Measurements from ENCODE around the gene DHRS7B.
"Not testable (repeated sequence)": the region's sequence is repeated elsewhere in the genome, so short reads cannot be mapped to it uniquely, and the experiment has no call there.

Gene DHRS7B, protein sequence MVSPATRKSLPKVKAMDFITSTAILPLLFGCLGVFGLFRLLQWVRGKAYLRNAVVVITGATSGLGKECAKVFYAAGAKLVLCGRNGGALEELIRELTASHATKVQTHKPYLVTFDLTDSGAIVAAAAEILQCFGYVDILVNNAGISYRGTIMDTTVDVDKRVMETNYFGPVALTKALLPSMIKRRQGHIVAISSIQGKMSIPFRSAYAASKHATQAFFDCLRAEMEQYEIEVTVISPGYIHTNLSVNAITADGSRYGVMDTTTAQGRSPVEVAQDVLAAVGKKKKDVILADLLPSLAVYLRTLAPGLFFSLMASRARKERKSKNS

GRCh38 chr17:21126645-21127508 lies at the start of gene DHRS7B:
TSS of gene DHRS7B (plus strand) at chr17:21126964. CDS start at chr17:21126972, 8 bp downstream.
- peak; percentile 99 for DNase-seq

GRCh38 chr17:21077281-21077680 lies 49.5 kb upstream of the DHRS7B start:
- no peak for DNase-seq

- no peak for DNase-seq
Measured at GRCh38 chr17:21078016-21078780, 48.6 kb upstream of the DHRS7B start.

DNA sequence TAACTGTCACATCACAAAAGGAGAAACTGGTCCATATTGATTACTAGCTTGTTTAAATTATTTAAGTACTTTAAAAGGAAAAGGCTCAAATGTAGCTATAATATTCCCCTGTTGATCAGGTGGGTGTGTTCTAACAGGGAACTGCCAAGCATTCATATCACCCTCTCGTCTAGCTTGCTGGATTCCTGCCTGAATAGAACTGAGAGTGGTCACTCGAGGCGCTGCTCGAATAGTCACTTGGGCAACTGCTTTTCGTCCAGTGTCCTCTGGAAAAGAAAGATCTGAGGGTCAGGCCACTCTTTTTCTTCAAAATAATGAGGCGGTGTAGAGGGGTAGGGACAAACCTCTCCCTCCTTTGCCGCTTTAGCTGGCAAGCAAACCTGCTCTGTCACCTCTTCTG lies 47.6 kb upstream of the DHRS7B start:
- DNase-seq, result no peak

DNA sequence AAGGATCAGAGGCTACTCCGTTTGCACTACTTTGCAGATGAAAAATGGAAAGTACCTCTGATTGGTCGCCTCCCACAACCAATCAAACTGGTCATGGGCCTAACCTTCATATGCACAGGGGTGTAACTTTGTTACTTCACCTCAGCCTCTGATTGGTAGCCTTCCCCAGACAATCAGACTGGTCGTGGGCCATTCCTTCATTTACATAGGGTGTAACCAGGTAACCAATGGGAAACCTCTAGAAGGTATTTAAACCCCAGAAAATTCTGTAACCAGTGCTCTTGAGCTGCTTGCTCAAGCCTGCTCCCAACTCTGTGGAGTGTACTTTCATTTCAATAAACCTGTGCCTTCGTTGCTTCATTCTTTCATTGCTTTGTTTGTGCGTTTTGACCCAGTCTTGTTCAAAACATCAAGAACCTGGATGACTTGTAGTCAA lies 44.7 kb upstream of the DHRS7B start:
- no peak for DNase-seq

- DNase-seq, result not testable (repeated sequence)
Measured at GRCh38 chr17:21085280-21085679, 41.5 kb upstream of the DHRS7B start.

DNA sequence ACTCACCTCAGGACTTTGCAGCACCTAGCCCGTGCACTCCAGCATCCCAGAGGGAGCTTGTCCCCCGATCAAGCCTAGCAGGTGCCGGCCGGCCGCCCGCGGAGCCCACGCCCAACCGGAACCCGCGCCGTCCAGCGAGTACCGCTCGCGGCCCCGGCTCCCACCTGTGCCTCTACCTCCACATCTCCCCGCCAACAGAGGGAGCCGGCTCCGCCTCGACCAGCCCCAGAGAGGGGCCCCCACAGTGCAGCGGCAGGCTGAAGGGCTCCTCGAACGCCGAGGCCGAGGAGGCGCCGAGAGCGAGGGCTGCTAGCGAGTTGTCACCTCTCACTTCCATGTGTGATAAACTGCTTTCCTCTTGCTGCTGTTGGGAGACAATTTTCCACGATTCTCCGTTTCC lies 41.1 kb upstream of the DHRS7B start:
- DNase-seq, result no peak

DNA sequence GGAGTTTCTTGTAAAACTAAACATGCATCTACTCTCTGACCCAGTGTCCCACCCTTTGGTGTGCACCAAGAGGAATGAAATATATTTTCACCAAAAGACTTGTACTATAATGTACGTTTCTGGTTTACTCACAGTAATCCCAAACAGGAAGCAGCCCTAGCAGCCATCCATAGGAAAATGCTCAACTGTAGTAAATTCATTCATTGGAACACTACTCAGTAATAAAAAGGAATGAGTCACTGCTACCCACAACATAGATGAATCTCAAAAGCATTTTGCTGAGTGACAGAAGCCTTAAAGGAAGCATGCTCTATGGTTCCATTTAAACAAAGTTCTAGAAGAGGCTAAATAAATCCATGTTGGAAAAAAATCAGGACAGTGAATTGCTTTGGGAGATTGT lies 37.6 kb upstream of the DHRS7B start:
- DNase-seq, result no peak

GRCh38 chr17:21089933-21090901 lies 36.5 kb upstream of the DHRS7B start:
- DNase-seq, result no peak

- no peak for DNase-seq
Measured at GRCh38 chr17:21090902-21091618, 35.7 kb upstream of the DHRS7B start.

- no peak for DNase-seq
Measured at GRCh38 chr17:21094298-21094704, 32.5 kb upstream of the DHRS7B start.

DNA sequence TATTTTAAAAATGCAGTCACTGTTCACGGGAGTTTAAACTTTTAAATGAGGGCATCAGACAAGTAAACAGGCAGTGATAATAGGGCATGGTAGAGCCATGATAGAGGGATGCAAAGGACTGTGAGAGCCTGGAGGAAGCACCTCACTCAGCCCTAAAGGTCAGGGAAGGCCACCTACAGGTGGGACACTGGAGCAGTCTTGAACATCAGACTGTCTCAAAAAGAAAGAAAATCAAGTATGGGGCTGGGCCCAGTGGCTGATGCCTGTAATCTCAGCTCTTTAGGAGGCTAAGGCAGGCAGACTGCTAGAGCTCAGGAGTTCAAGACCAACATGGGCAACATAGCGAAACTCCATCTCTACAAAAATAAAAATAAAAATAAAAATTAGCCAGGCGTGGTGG lies 31.0 kb upstream of the DHRS7B start:
- no peak for DNase-seq

DNA sequence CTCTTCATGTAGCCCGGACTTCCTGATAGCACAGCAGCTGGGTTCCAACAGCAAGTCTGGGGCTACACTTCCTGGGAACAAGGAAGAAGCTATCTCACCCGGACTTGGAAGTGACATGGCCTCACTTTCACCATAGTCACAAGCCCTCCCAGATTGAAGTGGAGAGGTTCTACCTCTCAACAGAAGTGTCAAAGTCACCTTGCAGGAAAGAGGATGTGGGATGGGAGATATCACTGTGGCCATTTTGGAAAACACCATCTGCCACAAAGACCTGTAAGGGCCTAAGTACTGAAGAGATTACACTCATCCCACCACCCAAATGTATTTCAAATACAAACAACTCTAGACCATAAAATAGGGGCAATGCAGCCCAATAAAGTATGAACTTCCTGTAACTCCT lies 29.9 kb upstream of the DHRS7B start:
- DNase-seq, result no peak

- DNase-seq, result peak; percentile 76 to 81
Measured at GRCh38 chr17:21098934-21099689, 27.7 kb upstream of the DHRS7B start.

GRCh38 chr17:21100636-21101035 lies 26.1 kb upstream of the DHRS7B start:
- DNase-seq, result no peak

- DNase-seq, result no peak
Measured at GRCh38 chr17:21104608-21105007, 22.2 kb upstream of the DHRS7B start.

GRCh38 chr17:21105064-21105894 lies 21.5 kb upstream of the DHRS7B start:
- DNase-seq, result no peak

DNA sequence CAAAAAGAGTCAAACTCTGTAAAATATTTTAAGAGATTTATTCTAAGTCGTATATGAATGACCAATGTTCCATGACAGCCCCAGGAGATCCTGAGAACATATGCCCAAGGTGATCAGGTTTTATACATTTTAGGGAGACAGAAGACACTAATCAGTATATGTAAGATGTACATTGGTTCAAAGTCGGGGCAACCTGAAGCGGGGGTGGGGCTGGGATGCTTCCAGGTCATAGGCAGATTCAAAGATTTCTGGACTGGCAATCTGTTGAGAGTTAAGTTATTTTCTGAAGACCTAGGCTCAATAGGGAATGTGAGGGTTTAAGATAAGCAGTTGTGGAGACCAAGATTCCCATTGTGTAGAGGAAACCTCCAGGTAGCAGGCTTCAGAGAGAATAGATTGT lies 20.4 kb upstream of the DHRS7B start:
- DNase-seq, result no peak

DNA sequence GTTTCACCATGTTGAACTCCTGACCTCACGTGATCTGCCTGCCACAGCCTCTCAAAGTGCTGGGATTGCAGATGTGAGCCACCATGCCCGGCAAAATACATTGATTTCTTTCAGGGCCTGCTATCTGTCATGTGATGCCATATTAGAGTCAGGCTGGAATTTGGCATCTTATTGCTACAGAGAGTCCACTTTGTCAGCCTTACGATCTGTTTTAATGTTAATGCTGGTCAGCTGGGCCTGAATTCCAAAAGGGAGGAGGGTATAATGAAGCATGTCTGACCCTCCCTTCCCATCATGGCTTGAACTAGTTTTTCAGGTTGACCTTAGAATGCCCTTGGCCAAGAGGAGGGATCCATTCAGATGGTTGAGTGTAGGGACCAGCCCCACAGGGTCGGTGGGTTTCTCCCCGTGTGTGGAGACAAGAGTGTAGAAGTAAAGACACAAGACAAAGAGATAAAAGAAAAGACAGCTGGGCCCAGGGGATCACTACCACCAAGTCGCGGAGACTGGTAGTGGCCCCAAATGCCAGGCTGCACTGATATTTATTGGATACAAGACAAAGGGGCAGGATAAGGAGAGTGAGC lies 19.6 kb upstream of the DHRS7B start:
- not testable (repeated sequence) for DNase-seq
